K562 (cell line): ENCODE results near the gene NPR3. TPM values are rescaled to one million over a fixed set of nuclear protein-coding genes. Genes with fewer than 3 reads are reported as not detected.

ENCODE experiments used
- DPF2 ChIP-seq: fragments of 450-650 bp; IDR thresholded peaks from 2 replicates; pipeline ENCODE4 v1.6.1; 2016
- EP400 ChIP-seq: fragments of 450-650 bp; IDR thresholded peaks from 2 replicates; pipeline ENCODE4 v1.6.1; 2017; ENCODE audit warnings: antibody characterized with exemption, mild to moderate bottlenecking, moderate library complexity
- MAFG ChIP-seq: fragments of 450-650 bp; conservative IDR thresholded peaks from 2 replicates; pipeline ENCODE4 v1.6.1; 2016; ENCODE audit warnings: missing genetic modification characterization, missing compliant biosample characterization
- MAFK ChIP-seq: IDR thresholded peaks from 2 replicates; pipeline ENCODE4 v1.6.1; 2011; ENCODE audit warnings: low read length, improper control_type of control experiment
- NUFIP1 ChIP-seq: fragments of 450-650 bp; IDR thresholded peaks from 2 replicates; pipeline ENCODE4 v1.6.1; 2018; ENCODE audit not compliant: partially characterized antibody
- PRDM10 ChIP-seq: fragments of 450-650 bp; IDR thresholded peaks from 2 replicates; pipeline ENCODE4 v1.6.1; 2018; ENCODE audit not compliant: partially characterized antibody
- ZNF41 ChIP-seq: fragments of 250-450 bp; sonication (Bioruptor Pico); conservative IDR thresholded peaks from 2 replicates; pipeline ENCODE4 v1.4.0; 2020; ENCODE audit warnings: mild to moderate bottlenecking
- polyA plus RNA-seq, 8 experiments: library from polyadenylated mRNA; depleted of rRNA in 4 of 8; stranded (reverse) in 5 of 8; unstranded in 3 of 8; fragments of >200 nt; fragmentation: Nextera tagmentation in 2 of 8; fragmentation: Illumina TruSeq in 1 of 8; extraction: Ambion mirVana in 2 of 8; extraction: Trizol in 1 of 8; gene quantifications; 2 replicates each; pipeline versions ENCODE4 v1.2.1 to v1.2.3, GENCODE V29; 2011 to 2014; ENCODE audit warnings: inconsistent platforms in 1 of 8, missing spikeins in 1 of 8
- total RNA-seq, 7 experiments: library from RNA; depleted of rRNA in 6 of 7; stranded (reverse); fragments of >200 nt in 6 of 7; fragmentation: Illumina TruSeq in 2 of 7; extraction: Trizol in 2 of 7; gene quantifications; 2 replicates each; pipeline versions ENCODE4 v1.2.1 to v1.2.3, GENCODE V29; 2011 to 2021; ENCODE audit warnings: low replicate concordance in 1 of 7
- TF ChIP-seq, protein P1 (sequence below), 2 experiments: fragments of 450-650 bp in 1 of 2; sonication (generic) in 1 of 2; formaldehyde crosslinking in 1 of 2; IDR thresholded peaks; 2 replicates each; pipeline versions ENCODE4 v1.7.1 to v1.9.0; 2016 to 2022; ENCODE audit warnings: inconsistent platforms in 1 of 2, mild to moderate bottlenecking in 1 of 2, missing genetic modification reagents in 1 of 2
- TF ChIP-seq, protein P2 (sequence below): fragments of 200-400 bp; formaldehyde crosslinking; IDR thresholded peaks from 2 replicates; pipeline ENCODE4 v1.6.1; 2017; ENCODE audit warnings: mild to moderate bottlenecking, low read depth, low read length, moderate library complexity
- TF ChIP-seq, protein P3 (sequence below): sonication (generic); formaldehyde crosslinking; IDR thresholded peaks from 2 replicates; pipeline ENCODE4 v1.9.0; 2022; ENCODE audit warnings: mild to moderate bottlenecking, missing genetic modification reagents

NPR3 gene
- total and polyA plus RNA-seq, 9 of the 15 experiments (the other 6 are each of a cell fraction or from before 2014, with no cell fraction given): 0.01 to 0.11 (median 0.04) TPM; not detected in 2

- TF ChIP-seq, protein P1, sequence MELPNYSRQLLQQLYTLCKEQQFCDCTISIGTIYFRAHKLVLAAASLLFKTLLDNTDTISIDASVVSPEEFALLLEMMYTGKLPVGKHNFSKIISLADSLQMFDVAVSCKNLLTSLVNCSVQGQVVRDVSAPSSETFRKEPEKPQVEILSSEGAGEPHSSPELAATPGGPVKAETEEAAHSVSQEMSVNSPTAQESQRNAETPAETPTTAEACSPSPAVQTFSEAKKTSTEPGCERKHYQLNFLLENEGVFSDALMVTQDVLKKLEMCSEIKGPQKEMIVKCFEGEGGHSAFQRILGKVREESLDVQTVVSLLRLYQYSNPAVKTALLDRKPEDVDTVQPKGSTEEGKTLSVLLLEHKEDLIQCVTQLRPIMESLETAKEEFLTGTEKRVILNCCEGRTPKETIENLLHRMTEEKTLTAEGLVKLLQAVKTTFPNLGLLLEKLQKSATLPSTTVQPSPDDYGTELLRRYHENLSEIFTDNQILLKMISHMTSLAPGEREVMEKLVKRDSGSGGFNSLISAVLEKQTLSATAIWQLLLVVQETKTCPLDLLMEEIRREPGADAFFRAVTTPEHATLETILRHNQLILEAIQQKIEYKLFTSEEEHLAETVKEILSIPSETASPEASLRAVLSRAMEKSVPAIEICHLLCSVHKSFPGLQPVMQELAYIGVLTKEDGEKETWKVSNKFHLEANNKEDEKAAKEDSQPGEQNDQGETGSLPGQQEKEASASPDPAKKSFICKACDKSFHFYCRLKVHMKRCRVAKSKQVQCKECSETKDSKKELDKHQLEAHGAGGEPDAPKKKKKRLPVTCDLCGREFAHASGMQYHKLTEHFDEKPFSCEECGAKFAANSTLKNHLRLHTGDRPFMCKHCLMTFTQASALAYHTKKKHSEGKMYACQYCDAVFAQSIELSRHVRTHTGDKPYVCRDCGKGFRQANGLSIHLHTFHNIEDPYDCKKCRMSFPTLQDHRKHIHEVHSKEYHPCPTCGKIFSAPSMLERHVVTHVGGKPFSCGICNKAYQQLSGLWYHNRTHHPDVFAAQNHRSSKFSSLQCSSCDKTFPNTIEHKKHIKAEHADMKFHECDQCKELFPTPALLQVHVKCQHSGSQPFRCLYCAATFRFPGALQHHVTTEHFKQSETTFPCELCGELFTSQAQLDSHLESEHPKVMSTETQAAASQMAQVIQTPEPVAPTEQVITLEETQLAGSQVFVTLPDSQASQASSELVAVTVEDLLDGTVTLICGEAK (IDR thresholded peaks at IDR 0.05): peak; percentile 83
- TF ChIP-seq, protein P1 (CRISPR knock-in tag; IDR thresholded peaks at IDR 0.05): no peak
- TF ChIP-seq EP400 (0 out of 2 replicates have a peak, but pooled peaks have one; percentile 28), MAFG (tag) (peak; percentile 97), DPF2 (peak; percentile 66), NUFIP1 (no peak), MAFK (peak; percentile 91), ZNF41 (CRISPR knock-in tag) (no peak), PRDM10 (no peak)
- TF ChIP-seq, protein P2, sequence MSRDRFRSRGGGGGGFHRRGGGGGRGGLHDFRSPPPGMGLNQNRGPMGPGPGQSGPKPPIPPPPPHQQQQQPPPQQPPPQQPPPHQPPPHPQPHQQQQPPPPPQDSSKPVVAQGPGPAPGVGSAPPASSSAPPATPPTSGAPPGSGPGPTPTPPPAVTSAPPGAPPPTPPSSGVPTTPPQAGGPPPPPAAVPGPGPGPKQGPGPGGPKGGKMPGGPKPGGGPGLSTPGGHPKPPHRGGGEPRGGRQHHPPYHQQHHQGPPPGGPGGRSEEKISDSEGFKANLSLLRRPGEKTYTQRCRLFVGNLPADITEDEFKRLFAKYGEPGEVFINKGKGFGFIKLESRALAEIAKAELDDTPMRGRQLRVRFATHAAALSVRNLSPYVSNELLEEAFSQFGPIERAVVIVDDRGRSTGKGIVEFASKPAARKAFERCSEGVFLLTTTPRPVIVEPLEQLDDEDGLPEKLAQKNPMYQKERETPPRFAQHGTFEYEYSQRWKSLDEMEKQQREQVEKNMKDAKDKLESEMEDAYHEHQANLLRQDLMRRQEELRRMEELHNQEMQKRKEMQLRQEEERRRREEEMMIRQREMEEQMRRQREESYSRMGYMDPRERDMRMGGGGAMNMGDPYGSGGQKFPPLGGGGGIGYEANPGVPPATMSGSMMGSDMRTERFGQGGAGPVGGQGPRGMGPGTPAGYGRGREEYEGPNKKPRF: no peak
- TF ChIP-seq, protein P3, sequence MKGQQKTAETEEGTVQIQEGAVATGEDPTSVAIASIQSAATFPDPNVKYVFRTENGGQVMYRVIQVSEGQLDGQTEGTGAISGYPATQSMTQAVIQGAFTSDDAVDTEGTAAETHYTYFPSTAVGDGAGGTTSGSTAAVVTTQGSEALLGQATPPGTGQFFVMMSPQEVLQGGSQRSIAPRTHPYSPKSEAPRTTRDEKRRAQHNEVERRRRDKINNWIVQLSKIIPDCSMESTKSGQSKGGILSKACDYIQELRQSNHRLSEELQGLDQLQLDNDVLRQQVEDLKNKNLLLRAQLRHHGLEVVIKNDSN: no peak
These were observed 49.0 kb downstream of the NPR3 start (continued) for GRCh38 chr5:32760091-32760509.
